GM18511 (cell line): ENCODE data around the gene DERL2.
A peak's percentile ranks its signal among the peaks of the same experiment; 100 is the strongest.
"Not testable (repeated sequence)": the region's sequence is repeated elsewhere in the genome, so short reads cannot be mapped to it uniquely, and the experiment has no call there.

Experiments
- ATAC-seq: cut with Tn5 transposase; IDR thresholded peaks from one replicate; pipeline ENCODE4 v1.9.1; 2021; ENCODE audit warnings: mild to moderate bottlenecking, moderate library complexity; ENCODE audit not compliant: unreplicated experiment

DERL2 gene

DNA sequence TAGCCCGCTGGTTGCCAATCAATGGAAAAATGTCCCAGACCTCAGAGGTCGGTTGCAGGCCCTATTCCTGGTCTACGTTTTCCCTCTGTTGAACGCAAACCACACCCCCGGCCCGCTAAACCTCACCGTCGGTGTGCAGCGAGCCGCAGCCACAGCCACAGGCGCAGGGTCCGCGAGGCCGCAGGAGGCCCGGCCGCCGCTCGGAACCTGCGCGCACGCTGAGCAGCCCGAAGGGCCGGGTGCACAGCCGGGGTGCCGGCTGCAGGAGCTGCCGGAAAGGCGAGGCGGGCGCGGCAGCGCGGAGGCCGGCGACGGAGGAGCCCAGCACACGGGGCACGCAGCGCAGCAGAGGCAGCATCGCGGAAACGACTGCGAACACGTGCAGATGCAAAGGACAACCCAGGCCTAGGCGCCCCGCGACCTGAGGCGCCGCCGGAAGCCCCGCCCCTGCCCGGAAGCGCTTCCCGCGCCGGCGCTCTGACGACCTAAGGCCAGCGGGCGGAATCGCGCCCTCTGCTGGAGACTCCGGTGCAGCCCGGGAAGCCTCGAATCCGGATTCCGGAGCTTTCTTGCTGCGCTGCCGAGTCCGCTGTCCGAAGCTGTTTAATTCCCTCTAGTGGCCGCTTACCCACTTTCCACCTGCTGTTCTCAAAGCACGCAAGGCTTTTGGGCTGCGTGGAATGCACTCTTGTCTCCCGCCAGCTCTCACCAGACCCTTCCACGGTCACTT, 47.1 kb downstream of the DERL2 start, which contains the start of gene C1QBP:
Gene C1QBP, minus strand, starts transcription at position 440 of the 730 bp plus-strand sequence. Its CDS starts 82 bp downstream, at position 358.
- peak; percentile 73 for ATAC-seq

GRCh38 chr17:5437721-5438317, 48.2 kb downstream of the DERL2 start:
- ATAC-seq, result no peak

DNA sequence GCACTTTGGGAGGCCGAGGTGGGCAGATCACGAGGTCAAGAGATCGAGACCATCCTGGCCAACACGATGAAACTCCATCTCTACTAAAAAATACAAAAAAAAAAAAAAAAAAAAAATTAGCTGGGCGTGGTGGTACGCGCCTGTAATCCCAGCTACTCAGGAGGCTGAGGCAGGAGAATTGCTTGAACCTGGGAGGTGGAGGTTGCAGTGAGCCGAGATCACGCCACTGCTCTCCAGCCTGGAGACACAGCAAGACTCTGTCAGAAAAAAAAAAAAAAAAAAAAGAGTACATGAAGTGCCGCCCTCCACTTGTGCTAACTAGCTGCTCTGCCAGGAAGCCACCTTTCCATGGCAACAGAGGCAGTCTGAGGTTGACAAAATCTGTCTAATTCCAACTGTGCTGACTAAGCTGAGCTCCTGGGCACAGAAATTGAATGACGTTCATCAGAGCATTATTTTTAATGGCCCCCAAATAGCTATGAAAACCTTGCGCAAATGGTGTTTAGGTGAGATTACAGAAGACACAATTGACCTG, 50.1 kb downstream of the DERL2 start:
- ATAC-seq, result not testable (repeated sequence)

- no peak for ATAC-seq
Observed at GRCh38 chr17:5434984-5435383, 51.0 kb downstream of the DERL2 start.

DNA sequence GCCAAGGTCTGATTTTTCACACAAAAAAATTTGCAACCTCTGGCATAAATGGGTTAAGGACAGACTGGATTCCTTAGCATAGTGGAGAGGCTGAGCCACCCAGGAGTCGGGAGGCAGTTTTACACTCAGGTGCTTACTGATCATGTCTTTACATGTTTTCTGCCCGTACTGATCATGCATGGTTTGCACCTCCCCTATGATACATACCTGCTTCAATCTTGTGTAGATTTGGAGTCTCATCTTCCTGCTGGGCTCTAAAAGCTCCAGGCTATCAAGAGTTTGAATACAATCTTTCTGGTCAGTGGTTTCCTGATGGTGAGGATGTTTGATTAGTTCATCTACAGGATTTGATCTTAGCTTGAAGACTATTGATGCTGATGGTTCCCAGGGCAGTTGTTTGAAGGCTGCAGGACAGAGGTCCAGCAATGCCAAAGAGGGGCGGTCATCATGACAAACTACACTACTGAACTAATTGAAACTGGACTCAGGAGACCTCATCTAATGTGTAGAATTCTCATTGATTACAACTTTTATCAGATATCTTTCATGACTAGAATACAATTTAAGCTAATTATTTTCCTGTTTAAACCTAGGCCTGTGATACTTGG, 53.9 kb downstream of the DERL2 start:
- ATAC-seq, result no peak

- not testable (repeated sequence) for ATAC-seq
Observed at GRCh38 chr17:5431234-5431633, 54.7 kb downstream of the DERL2 start.

GRCh38 chr17:5430413-5430999, 55.5 kb downstream of the DERL2 start:
- no peak for ATAC-seq

- no peak for ATAC-seq
Observed at GRCh38 chr17:5429191-5429887, 56.6 kb downstream of the DERL2 start.

- no peak for ATAC-seq
Observed at GRCh38 chr17:5425826-5426225, 60.2 kb downstream of the DERL2 start.

GRCh38 chr17:5424909-5425308, 61.1 kb downstream of the DERL2 start:
- ATAC-seq, result no peak

DNA sequence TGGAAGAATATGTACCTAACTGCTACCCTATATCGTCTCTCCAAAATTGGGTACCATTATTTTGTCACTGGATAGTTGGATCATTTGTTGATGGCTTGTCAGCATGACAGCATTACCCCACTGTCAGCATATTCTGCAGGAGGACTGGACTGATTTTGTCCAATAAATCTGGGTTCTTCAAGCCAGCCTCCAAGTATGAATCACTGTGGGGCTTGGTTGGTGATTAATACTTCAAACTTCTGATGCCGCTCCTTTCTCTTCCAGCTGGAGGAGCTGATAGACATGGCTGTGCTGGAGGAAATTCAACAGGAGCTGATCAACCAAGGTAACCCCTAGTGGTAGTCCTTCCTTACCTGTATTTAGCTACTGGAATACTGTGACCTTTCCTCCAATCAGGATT, 63.5 kb downstream of the DERL2 start:
- ATAC-seq, result no peak
